ENCODE measurements around the gene SPRYD7.
"Not testable (repeated sequence)": the region's sequence is repeated elsewhere in the genome, so short reads cannot be mapped to it uniquely, and the experiment has no call there.

The SPRYD7 gene

DNA sequence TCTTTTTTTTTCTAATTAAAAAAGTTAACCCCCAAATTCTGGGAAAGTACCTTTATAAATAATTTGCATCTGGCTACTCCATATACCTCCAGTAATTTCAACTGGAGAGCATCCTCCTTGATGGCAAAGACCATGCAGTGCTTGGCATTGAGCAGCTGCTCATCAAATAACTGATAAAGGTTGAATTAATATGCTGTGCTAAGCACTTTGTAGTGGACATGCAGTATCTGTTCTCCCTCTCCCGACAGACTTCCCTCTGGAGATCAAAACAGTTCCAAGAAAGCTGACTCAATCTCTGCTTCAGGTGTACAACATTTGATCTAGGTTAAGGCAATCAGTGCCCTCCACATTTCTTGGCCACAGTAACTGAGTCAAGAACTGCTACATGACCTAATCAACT is 3.3 kb downstream of the SPRYD7 start:
- no peak for DNase-seq (ENCODE audit: low read depth in 2 of 2)

- DNase-seq (ENCODE audit: low read depth in 2 of 2), result no peak
Measured at GRCh38 chr13:49932066-49932465, 4.1 kb downstream of the SPRYD7 start.

- DNase-seq (ENCODE audit: low read depth in 2 of 2), result no peak
Measured at GRCh38 chr13:49927755-49928154, 8.4 kb downstream of the SPRYD7 start.

DNA sequence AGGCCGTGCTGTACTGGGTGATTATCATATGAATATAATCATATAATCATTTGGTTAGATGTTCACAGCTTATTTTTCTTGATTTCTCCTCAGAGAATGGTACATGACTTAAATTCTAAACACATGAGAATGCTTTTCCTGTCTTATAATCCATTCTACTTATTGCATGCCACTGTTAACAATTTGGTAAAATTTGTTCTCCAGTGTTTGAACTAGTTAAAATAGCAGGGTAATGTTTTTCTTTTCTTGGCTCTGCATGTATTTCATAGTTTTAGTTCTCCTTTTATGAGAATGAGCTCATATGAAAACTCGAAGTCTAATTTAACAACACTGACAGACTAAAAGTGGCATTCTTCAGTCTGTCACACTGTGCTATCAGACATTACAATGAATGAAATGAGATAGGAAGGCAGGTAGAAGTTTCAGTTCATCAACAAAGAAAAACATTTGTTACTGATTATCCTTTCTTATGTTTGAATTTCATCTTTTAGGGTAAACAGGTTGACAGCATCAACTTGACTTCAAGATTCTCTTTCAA is 10.2 kb downstream of the SPRYD7 start:
- no peak for DNase-seq (ENCODE audit: low read depth in 2 of 2)

GRCh38 chr13:49922301-49922700 is 13.8 kb downstream of the SPRYD7 start:
- no peak for DNase-seq (ENCODE audit: low read depth in 2 of 2)

- not testable (repeated sequence) for DNase-seq (ENCODE audit: low read depth in 2 of 2)
Measured at GRCh38 chr13:49920969-49921368, 15.2 kb downstream of the SPRYD7 start.

GRCh38 chr13:49918106-49918505 is 18.0 kb downstream of the SPRYD7 start:
- DNase-seq (ENCODE audit: low read depth in 2 of 2), result not testable (repeated sequence)

GRCh38 chr13:49914947-49915346 is 21.2 kb downstream of the SPRYD7 start:
- DNase-seq (ENCODE audit: low read depth in 2 of 2), result no peak

DNA sequence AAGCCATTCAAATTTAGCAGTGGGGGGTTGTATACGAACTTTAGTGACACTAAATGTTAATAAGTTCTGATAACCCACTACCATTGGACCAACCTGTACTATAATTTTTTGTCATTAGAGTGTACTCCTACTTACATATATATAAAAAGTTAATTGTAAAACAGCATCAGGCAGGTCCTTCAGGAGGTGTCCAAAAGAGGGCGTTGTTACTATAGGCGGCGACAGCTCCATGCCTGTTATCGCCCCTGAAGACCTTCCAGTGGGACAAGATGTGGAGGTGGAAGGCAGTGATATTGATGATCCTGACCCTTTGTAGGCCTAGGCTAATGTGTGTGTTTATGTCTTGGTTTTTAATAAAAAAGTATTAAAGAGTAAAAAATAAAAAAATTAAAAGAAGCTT is 27.5 kb downstream of the SPRYD7 start:
- no peak for DNase-seq (ENCODE audit: low read depth in 2 of 2)

DNA sequence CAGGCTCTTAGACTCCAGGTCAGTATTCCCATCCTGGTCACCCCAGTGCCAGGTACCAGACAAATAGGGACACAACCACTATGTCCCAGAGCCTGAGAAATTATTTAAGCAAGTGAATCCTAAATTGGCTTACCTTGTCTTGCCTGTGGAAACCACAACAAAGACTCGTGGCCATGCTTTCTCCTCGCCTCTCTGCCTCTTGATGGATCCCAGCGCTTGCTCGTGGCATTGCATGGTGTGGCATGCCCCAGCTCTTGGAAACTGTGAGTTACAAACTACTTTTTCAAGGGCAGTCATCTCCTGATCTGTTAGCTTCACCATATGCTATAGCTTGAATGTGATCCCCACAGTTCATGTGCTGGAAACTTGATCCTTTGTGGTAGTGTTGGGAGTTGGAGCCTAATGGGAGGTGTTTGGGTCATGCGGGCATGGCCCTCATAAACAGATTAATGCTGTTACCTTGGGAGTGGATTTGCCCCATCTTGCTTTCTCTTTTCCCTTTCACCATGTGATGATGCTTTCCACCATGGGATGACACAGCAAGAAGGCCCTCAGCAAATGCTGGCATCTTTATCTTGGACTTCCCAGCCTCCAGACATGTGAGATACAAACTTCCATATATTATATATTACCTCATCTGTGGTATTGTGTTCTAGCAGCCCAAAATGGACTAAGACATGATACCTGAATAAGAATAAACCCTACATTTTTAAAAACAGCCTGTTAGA is 31.2 kb downstream of the SPRYD7 start:
- no peak for DNase-seq (ENCODE audit: low read depth in 2 of 2)

GRCh38 chr13:49898792-49899191 is 37.3 kb downstream of the SPRYD7 start:
- no peak for DNase-seq (ENCODE audit: low read depth in 2 of 2)

DNA sequence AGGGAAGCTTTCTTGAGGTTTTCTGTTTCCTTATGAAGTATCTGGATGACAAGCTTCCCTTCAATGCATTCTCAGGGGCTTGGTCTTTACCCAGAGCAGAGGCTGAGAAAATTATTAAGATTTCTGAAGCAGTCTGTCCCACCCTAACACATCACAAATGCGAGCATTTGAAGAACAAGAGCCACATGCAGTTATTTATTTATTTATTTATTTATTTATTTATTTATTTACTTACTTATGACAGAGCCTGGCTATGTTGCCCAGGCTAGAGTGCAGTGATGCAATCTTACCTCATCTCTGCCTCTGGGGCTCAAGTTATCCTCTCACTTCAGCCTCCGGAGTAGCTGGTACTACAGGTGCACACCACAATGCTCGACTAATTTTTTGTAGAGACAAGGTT is 38.4 kb downstream of the SPRYD7 start:
- no peak for DNase-seq (ENCODE audit: low read depth in 2 of 2)

GRCh38 chr13:49895826-49896225 is 40.3 kb downstream of the SPRYD7 start:
- no peak for DNase-seq (ENCODE audit: low read depth in 2 of 2)

DNA sequence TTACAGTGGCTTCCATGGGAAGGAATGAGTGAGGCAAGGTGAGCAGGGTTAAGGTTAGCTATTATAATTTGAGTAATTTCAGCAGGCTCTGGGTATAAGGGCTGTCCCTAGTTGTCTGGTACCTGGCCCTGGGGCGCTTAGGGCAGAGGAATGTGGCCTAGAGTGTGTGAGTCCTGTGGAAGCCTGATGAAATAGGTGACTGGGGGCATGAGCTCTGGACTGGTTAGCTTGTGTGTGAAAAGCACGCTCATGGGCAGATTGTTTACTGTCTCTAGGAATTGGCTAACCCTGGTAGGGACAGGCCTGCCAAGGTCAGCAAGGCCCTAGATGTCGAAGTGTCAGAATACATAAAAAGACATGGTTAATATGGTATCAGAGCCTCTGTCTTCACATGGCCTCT is 42.5 kb downstream of the SPRYD7 start:
- DNase-seq (ENCODE audit: low read depth in 2 of 2), result no peak

- DNase-seq (ENCODE audit: low read depth in 2 of 2), result no peak
Measured at GRCh38 chr13:49890376-49890775, 45.8 kb downstream of the SPRYD7 start.

DNA sequence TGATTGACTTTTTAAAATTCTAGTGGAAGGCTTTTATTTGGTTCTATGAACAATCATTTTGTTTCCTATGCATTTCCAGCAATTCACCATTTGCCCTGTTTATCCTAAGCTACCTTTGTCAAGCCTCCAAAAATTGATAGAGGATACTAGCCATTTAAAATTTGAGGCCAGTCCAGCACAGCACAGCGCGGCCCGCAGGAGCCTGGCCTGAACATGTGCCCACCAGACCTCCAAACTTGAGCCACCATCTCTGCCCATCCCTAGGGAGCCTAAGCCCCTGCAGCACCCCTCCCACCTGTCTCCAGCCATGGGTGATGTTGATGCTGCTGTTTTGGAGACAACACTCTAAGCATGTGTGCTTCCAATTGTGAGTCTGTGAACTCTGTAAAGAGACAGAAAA is 57.5 kb downstream of the SPRYD7 start:
- DNase-seq (ENCODE audit: low read depth in 2 of 2), result no peak

- DNase-seq (ENCODE audit: low read depth in 2 of 2), result no peak
Measured at GRCh38 chr13:49877629-49878218, 58.4 kb downstream of the SPRYD7 start.

- DNase-seq (ENCODE audit: low read depth in 2 of 2), result no peak
Measured at GRCh38 chr13:49874430-49874829, 61.7 kb downstream of the SPRYD7 start.

DNA sequence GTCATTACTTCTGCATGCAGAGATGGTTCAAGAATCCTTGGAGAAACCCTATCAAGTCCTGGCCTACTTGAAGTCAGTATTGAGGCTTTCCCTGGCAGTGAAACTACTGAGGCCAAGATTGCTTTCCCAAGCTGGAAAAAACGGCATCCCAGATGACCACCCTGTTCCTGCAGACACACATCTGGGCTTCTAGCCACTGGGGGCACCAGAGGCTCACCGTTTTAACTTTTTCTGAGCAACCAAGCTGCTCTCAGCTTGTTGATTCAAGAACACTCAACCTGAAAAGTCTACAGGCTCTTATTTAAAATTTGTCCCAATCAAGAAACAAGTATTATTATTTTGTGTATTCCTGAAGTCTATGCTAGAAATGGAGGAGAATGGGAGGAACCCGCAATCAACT is 66.6 kb downstream of the SPRYD7 start:
- DNase-seq (ENCODE audit: low read depth in 2 of 2), result no peak

DNA sequence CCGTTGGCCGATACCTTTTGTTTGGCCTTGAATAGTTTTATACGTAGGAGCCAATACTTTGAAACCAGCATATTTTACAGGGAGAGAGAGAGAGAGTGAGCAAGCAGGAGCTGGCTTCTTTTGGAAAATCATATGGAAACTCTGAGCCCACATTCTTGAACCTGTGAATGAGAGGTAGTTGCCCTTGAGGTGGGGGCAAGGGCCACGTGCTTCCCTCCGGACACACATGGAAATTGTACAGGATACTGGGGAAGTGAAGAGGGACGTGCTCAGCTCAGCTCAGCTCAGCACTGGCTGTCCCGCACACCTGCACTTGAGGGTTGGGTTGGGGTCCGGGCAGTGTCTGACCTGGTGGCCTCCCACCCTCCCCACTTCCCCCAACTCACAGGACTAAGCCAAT is 68.3 kb downstream of the SPRYD7 start:
- no peak for DNase-seq (ENCODE audit: low read depth in 2 of 2)

DNA sequence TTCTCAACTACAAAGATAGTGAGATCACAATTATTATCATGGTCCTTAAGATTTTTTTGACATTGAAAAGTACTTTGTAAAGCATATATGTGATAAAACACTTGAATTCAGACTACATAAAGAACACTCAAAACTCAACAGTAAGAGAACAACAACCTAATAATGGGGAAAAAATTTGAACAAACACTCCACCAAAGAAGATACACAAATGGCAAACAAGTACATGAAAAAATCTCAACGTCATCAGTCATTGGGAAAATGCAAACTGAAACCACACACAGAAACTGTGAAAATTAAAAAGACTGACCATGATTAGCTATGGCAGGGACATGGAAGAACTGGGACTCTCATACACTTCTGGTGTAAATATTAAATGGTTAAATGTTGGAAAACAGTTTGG is 70.9 kb downstream of the SPRYD7 start:
- DNase-seq (ENCODE audit: low read depth in 2 of 2), result no peak

- no peak for DNase-seq (ENCODE audit: low read depth in 2 of 2)
Measured at GRCh38 chr13:49864509-49864908, 71.6 kb downstream of the SPRYD7 start.
